Measurements from ENCODE around the gene NOX5. TPM values are rescaled to one million over a fixed set of nuclear protein-coding genes. Genes with fewer than 3 reads are reported as not detected.

NOX5 gene
- polyA plus RNA-seq, 2 of the 4 experiments (the other 2 are of a cell fraction): 0.19 to 0.22 TPM

DNA sequence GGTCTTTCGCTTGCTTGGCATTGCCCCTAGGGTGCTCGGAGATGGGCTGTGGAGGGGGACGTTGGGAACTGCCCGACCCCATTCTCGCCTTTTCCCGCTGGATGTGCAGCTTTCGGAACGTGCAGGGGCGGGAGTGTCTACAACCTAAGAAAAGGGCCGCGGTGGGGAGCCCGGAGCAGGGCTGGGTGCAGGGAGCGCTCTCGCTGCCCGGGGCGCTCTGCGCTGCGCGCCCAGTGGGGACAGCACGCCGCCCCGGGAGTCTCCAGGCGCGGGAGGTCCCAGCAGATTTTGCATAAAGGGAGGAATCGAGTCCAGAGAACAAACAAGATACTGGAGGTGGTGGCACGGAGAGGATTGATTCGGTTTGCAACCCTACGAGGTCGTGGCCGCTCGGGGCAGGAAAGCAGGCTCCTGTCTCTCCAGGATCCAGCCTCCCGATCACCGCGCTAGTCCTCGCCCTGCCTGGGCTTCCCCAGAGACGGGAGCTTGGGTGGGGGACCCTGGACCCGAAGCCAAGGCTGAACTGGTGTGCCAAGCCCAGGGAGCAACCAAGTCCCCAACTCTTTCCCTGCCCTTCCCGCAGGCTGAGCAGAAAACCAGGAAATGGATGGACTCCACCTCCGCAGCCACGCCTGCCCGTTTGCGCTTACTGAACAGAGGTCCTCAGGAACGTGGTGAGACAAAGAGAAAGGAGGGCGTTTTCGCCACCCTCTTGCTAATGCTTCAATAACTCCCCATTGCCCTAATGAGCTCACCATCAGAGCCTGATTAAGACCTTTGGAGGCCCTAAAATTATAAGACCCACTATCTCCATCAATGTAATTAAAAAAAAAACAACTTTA, 59.7 kb downstream of the NOX5 start (continued):
- TF ChIP-seq BCL3 (IDR thresholded peaks at IDR 0.05) (0 out of 3 replicates have a peak, but pooled peaks have one; percentile 68), RFX5 (IDR thresholded peaks at IDR 0.05) (0 out of 2 replicates have a peak, but pooled peaks have one; percentile 40), RAD21 (conservative IDR thresholded peaks at IDR 0.05 in 1 of 2, IDR thresholded peaks at IDR 0.05 in 1 of 2) (peak; percentile 12 to 41; a peak in 3 of 5 replicates), HDAC2 (IDR thresholded peaks at IDR 0.05) (peak; percentile 85; the same call in 1 of the 2 replicates), RNF2 (IDR thresholded peaks at IDR 0.05; ENCODE audit: borderline replicate concordance, low read depth) (0 out of 2 replicates have a peak, but pooled peaks have one; percentile 43)
- TF ChIP-seq, protein P1, sequence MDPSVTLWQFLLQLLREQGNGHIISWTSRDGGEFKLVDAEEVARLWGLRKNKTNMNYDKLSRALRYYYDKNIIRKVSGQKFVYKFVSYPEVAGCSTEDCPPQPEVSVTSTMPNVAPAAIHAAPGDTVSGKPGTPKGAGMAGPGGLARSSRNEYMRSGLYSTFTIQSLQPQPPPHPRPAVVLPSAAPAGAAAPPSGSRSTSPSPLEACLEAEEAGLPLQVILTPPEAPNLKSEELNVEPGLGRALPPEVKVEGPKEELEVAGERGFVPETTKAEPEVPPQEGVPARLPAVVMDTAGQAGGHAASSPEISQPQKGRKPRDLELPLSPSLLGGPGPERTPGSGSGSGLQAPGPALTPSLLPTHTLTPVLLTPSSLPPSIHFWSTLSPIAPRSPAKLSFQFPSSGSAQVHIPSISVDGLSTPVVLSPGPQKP (IDR thresholded peaks at IDR 0.05; ENCODE audit: low read depth, low read length): no peak

- FAIRE-seq: no peak
- TF ChIP-seq, protein P2, sequence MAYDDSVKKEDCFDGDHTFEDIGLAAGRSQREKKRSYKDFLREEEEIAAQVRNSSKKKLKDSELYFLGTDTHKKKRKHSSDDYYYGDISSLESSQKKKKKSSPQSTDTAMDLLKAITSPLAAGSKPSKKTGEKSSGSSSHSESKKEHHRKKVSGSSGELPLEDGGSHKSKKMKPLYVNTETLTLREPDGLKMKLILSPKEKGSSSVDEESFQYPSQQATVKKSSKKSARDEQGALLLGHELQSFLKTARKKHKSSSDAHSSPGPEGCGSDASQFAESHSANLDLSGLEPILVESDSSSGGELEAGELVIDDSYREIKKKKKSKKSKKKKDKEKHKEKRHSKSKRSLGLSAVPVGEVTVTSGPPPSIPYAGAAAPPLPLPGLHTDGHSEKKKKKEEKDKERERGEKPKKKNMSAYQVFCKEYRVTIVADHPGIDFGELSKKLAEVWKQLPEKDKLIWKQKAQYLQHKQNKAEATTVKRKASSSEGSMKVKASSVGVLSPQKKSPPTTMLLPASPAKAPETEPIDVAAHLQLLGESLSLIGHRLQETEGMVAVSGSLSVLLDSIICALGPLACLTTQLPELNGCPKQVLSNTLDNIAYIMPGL (CRISPR knock-in tag; IDR thresholded peaks at IDR 0.05; ENCODE audit: borderline replicate concordance): no peak
- TF ChIP-seq MYC (IDR thresholded peaks at IDR 0.05; ENCODE audit: borderline replicate concordance, low read length): 0 out of 2 replicates have a peak, but pooled peaks have one; percentile 3
- H3K9me3 ChIP-seq: peaks cover 21% of the 10 kb centered on the region; the same call in 2 of the 3 replicates
- peak overlapping the region; percentile 57 for H3K4me3 ChIP-seq
- ATAC-seq: peak; percentile 63 to 71
- peak overlapping the region; percentile 96 for H3K4me2 ChIP-seq
- H3K27ac ChIP-seq: peak overlapping the region; percentile 87 to 90
- 43% methylated on average over 6 of the region's 6 CpGs for WGBS (ENCODE audit: missing lambda C conversion rate)
- ChIA-PET CTCF (interaction anchor here (0.9 to 6.1 kb wide), 9 partner anchors 11 to 320 kb away, joined by 3 to 40 read pairs (median 5); no protein-coding TSS in a partner anchor), POLR2A (interaction anchor here (0.8 to 1.2 kb wide), 4 partner anchors 25 to 340 kb away, joined by 3 to 8 read pairs (median 3); partner anchors contain the start of gene GLCE)
- H3K4me1 ChIP-seq: peaks cover 8% of the 10 kb centered on the region
- DNase-seq (ENCODE audit: low read depth in 1 of 2, low spot score in 1 of 2): peak in 1 of 2 experiments; percentile 27
Observed at GRCh38 chr15:69074843-69075224, 60.3 kb downstream of the NOX5 start.

- Histone ChIP-seq H3K4me2 (no peak overlapping the region; the same call in 2 of the 3 replicates), H3K4me3 (no peak overlapping the region), H3K9me3 (peaks cover 15% of the 10 kb centered on the region; the same call in 2 of the 3 replicates), H3K4me1 (peaks cover 8% of the 10 kb centered on the region), H3K27ac (peak overlapping the region in 1 of 2 experiments; percentile 90; a peak in 3 of 6 replicates)
- DNase-seq (ENCODE audit: low read depth in 1 of 2, low spot score in 1 of 2): no peak
- ChIA-PET CTCF (interaction anchor here (1.1 to 6.1 kb wide), 7 partner anchors 10 to 319 kb away, joined by 3 to 40 read pairs (median 9); no protein-coding TSS in a partner anchor), POLR2A (interaction anchor here (1.0 kb wide), 1 partner anchor 24 kb away, joined by 3 read pairs; no protein-coding TSS in a partner anchor)
- 95% methylated on average over 5 of the region's 5 CpGs for WGBS (ENCODE audit: missing lambda C conversion rate)
- TF ChIP-seq HOXA7 (CRISPR knock-in tag; IDR thresholded peaks at IDR 0.05) (no peak), RARB (CRISPR knock-in tag; IDR thresholded peaks at IDR 0.05) (no peak), ESRRA (IDR thresholded peaks at IDR 0.05; ENCODE audit: borderline replicate concordance, low read length) (no peak)
- TF ChIP-seq, protein P1 (IDR thresholded peaks at IDR 0.05; ENCODE audit: low read depth, low read length): no peak
- TF ChIP-seq, protein P2 (CRISPR knock-in tag; IDR thresholded peaks at IDR 0.05; ENCODE audit: borderline replicate concordance): no peak
- FAIRE-seq: no peak
- no peak for ATAC-seq
Observed at GRCh38 chr15:69075440-69075839, 60.9 kb downstream of the NOX5 start.

All from A549 (cell line).